Activated CD4-positive, CD25-positive, alpha-beta regulatory T cell treated with anti-CD3 and anti-CD28 coated beads, Interleukin-2, amount 50 U/mL, for 24 hours (primary cell): ENCODE data around the gene ENTPD7.

Experiments
- ATAC-seq, 2 donors: fragments of 150-1000 bp; cut with Tn5 transposase; one replicate each; pipeline ENCODE4 v1.10.0; 2021; ENCODE audit warnings: mild to moderate bottlenecking in 1 of 2, moderate library complexity in 1 of 2

Gene ENTPD7

DNA sequence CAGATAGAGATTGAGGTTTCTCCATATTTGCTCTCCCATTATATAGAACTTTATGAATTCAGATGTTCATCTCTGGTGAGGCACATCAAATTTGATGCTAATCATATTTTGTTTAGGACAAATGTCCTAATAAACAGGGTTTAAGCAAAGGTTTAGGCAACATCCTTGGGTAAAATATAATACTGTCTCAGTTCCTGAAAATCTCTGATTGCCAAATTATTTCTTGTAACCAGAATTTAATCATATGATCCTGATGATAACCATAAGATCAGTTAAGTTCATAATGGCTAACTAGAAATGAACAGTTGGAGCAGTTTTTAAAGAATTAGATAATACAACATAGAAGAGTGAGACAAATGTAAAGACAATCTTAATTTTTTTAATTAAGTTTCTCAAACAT lies 91.3 kb downstream of the ENTPD7 start:
- no peak for ATAC-seq

DNA sequence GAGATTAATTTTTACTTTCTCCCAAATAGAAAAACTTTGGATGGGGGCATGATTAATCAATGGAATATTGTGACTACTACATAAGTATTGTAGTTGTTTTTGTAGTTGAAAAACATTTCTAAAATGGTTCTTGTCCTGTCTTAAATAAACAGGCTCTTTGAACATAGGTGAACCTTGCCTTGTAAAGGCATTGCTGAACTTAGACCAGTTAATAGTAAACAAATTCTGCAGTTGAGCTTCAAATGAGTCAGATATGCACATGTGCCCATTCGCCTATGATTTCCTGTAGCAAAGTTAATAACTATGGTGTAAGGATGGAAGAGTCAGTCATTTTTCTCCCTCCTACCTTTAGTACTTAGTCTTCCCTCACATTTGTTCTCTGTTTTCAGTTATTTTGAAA lies 95.4 kb downstream of the ENTPD7 start:
- no peak for ATAC-seq
